HTERT RPE-1 (cell line): ENCODE data around the gene GNG12.

ENCODE experiments used
- in situ Hi-C: fragments of 300-500 bp; cut with MboI; formaldehyde crosslinking; loops from 4 replicates; pipeline ENCODE4 v1.14.3; 2020; ENCODE audit warnings: low sequenced_read_pairs

Gene GNG12

DNA sequence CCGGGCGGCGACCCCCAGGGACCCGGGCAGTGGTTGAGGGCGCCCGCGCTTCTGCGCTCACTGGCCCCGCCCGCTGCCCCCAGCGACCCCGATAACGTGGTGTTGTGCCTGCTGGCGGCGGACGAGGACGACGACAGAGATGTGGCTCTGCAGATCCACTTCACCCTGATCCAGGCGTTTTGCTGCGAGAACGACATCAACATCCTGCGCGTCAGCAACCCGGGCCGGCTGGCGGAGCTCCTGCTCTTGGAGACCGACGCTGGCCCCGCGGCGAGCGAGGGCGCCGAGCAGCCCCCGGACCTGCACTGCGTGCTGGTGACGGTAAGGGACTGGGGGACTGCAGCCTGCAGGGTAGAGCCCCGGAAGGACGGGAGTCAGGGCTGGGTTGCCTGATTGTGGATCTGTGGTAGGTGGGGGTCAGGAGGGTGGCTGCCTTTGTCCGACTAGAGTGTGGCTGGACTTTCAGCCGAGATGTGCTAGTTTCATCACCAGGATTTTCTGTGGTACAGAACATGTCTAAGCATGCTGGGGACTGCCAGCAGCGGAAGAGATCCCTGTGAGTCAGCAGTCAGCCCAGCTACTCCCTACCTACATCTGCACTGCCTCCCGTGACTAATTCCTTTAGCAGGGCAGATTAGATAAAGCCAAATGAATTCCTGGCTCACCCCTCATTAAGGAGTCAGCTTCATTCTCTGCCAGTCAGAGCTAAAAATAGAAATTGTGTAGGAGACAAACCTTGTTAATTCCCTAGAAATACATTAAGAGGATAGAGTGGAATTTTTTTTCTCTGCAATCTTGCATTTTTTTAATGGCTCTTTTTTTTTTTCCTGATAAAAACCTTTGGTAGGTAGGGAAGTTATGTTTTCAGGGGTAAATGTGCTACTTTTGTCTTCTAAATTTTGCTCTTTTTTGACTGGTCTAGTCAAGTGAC is 146.7 kb downstream of the GNG12 start:
- in situ Hi-C loops: no loop called here

DNA sequence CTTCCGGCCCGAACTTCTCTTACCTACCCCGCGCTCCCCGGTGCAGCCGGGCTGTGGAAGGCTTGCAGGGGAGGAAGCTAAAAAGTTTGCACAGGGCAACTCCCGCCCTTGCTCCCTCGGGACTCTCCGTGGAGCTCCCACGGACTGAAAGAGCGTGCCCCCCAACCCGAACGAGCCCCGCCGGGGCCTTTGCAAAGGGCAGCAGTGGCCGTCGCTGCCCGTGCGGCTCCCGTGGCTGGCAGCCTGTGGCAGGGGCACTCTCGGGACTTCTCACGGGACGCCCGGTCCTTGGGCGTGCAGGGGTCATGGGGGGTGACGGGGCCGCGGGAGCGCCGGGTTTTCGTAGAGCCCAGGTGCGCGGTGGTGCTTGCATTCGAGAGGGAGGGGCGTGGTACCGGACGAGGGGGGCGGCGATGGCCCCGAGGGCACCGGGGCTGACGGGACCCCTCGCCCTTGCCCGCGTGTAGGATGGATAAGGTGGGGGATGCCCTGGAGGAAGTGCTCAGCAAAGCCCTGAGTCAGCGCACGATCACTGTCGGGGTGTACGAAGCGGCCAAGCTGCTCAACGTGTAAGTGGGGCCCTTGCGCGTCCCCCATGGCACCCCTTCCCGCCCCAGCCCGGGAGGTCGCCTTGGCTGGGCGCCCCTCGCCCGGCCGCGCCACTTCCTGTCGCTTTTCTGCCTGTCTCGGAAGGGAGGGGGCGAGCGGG is 147.6 kb downstream of the GNG12 start:
- in situ Hi-C loops: no loop called here

DNA sequence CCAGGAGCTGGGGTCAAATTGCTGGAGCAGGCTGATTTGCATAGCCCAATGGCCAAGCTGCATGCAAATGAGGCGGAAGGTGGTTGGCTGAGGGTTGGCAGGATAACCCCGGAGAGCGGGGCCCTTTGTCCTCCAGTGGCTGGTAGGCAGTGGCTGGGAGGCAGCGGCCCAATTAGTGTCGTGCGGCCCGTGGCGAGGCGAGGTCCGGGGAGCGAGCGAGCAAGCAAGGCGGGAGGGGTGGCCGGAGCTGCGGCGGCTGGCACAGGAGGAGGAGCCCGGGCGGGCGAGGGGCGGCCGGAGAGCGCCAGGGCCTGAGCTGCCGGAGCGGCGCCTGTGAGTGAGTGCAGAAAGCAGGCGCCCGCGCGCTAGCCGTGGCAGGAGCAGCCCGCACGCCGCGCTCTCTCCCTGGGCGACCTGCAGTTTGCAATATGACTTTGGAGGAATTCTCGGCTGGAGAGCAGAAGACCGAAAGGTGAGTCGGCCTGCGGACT is 148.2 kb downstream of the GNG12 start, which contains the start of gene GADD45A:
GADD45A (plus strand) TSS at position 135 of the 491 bp plus-strand sequence; CDS start at position 429, 294 bp downstream.
- in situ Hi-C loops: no loop called here

DNA sequence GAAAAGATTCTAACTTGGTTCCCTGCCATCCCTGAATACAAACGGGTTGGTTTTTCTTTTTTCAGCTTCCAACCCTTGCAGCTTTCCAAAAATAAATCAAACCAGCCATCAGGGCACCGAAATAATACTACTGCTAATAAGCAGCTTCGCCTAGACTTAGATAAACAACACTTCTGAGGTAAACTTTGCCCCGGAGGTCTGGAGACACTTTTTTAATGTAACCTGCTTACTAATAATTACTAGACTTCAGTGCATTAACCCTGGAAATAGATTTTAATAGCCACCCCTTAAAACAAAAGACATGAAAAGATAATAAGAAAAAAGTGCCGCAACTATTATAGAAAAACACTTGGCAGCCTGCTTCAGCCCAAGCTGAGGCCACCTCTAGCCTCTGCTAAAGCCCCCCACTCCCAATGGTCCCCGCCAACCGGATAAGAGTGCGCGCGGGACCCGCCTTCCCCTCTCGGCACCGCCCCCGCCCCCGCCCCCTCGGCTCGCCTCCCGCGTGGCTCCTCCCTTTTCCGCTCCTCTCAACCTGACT is 148.7 kb downstream of the GNG12 start:
- in situ Hi-C loops: no loop called here

DNA sequence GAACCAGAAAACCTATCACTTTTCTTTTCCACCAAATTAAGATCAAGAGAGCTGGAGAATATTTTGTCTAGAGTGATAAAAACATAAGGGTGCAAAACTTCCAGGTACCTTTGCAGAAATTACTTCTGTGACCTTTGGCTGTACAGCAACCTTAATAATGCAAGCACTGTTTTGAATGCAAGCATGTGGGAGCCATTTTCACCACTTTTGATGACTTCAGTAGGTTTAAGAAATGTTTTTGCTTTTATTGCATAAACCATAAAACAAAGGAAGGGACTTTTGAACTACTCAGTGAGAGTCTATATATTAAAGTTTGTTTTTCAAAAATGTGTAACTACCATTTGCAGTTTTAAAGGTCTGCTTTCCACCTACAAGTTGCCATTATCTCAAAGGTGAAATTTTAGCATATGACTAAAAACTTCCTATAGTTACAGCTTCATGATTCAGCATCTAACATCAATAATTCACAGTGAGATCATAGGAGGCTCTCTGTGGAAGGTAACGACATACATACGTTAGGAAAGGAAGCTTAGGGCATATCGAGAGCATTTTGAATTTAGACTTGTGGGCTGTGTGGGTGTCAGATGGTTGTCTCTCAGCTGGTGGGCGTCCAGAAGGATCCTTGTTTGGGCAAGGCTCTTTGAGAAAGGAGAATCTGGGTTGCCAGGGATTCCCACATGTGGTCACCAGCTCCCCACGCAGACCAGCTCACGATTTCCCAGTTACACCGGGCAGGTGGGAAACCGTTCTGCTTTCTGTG is 149.3 kb downstream of the GNG12 start:
- in situ Hi-C loops: no loop called here

DNA sequence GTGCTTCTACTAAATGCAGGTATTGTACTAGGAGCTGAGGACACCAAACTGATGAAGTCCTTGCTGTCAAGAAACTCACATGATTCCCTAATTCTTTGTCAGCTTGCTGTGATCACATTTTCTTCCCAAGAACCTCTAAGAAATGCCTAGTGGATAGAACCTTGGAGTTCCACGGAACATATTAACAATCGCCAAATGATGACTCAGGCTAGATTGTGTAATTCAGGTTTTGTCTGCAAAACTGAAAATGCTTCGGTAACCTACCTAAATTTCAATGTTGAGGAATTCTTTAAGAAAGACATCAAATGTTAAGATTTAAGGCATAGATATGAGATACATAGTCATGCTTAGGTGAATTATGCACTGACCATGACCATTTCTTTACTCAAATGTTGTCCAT is 150.0 kb downstream of the GNG12 start:
- in situ Hi-C loops: no loop called here

DNA sequence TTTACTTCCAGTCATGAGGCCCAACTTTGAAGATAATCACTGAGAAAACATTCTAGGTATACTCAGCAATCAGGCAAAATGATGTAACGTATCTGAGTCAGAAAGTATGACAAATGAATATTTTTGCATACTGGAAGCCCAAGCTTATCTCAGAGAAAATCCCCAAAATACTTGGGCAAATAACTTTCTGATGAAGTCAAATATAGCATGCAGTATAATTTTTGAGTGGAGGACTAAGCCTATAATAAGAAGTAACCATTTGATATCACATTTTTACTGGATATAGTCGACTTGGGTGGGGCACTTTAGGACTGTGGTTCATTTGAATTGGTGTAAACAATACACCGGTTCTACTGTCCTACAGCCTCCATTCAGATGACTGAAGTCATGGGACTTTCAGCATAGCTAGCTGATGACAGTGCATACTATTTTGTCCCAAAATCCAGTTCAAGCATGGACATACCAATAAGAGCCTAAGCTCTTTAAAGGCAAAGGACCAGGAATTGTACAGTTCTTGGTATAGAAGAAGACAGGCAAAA is 150.5 kb downstream of the GNG12 start:
- in situ Hi-C loops: no loop called here

DNA sequence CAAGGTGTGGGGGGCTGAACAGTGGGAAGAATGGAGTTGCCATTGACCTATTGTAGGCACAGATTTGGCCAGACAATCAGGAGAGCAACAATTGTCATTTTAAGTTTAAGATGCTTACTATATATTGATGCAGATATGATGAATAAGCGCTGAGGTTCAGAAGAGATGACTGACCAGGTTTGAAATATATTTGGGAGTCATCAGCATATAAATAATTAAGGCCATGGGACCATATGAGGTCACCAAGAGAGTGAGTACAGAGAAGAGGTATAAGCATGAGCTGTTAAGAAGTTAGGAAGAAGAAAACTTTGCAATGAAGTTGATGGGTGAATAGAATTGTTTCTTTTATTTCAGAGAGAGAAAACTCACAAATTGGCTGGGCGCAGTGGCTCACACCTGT is 152.8 kb downstream of the GNG12 start:
- in situ Hi-C loops: no loop called here

DNA sequence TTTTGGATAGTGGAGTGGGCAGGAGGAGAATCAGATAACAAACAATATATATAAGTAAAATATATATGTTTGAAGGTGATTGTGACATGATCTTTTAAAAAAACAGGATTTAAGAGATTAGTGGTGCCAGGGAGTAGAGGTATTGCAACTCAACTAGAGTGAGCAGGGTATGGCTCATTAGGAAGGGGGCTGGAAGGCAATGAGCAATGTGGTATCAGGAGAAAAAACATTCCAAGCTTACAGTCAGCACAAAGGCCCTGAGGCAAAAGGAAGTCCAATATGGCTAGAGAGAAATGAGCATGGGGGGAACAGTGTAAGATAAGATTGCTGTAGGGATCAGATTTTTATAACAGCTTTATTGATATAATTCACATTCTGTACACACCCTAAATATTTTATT is 153.6 kb downstream of the GNG12 start:
- in situ Hi-C loops: no loop called here

DNA sequence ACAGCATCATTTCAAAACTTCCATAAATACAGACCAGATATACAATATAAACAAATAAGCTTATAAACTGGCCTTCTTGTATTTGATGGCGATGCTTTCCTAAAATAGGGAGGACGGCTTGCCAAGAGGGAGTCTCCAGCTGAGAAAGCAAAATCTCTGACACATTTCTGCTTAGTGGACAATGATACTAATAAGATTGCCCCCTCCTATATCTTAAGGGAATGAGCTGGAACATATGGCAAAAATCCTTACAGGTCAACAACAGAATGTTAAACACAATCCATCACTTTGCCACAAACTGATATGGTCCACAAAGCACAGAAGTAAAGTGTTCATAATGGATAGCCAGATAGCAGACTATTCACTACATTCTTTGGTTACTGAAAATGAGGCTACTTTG is 155.3 kb downstream of the GNG12 start:
- in situ Hi-C loops: no loop called here

DNA sequence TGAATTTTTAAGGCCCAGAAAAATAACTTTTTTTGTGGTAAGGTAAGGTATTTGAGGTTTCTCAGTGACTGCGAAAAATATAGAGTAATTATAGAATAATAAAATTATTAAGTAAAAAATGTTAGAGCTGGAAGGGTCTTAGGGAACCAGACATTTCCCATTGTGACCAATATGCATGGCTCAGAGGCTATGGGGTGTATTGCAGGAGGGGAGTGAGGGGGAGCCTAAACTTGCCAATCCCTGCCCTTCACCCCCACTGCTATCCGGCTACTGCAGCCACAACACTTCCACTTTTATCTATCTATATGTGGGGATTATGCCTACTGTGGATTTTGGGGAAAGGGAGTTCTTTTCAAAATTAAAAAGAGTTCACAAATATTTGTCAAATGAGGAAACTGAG is 155.9 kb downstream of the GNG12 start:
- in situ Hi-C loops: no loop called here

DNA sequence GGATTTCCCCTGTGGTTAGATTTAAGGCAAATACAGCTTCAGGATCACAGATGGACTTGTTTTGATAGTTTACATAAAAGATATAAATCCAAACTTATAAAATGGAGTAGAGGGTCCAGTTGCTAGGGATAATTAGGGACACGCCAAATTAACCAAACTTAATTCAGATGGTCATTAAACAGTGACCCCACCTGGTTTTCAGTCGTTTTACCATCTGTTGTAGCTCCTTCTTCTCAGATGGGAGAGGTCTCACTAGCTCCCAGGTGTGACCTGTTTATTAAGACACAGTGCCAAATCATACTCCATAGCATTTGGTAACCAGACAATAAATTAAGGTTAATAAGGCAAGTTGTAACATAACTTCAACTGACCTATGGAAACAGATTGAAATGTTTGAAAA is 156.3 kb downstream of the GNG12 start:
- in situ Hi-C loops: no loop called here

DNA sequence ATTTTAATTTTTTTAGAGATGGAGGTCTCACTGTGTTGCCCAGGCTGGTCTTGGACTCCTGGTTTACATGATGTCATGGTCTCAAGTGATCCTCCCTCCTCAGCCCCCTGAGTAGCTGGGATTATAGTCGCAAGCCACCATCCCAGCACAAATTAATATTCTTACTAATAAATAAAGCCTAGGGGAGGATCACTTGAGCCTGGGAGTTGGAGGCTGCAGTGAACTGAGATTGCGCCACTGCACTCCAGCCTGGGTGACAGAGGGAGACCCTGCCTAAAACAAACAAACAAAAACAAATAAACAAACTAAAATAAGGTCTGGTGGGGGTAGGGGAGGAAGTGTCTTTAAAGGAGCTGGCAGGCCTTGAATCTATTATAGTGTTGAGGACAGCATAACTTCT is 157.0 kb downstream of the GNG12 start:
- in situ Hi-C loops: no loop called here

DNA sequence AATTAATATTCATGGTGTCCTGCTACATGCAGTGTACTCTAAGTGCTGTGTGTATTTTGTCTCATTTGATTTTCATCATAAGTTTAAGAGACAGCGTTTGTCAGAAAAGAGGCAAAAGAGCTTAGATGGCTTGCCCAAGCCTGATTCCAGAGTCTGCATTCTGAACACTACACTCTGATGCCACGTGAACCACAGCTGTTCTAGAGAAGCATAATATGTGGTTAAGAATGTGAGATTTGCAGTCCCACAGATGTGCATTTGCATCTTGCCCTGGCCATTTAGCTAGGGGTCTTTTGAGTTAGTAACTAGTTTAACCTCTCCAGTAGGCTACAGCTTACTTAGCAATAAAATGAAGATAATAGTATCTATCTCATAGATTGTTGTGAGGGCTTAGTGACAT is 157.5 kb downstream of the GNG12 start:
- in situ Hi-C loops: no loop called here

DNA sequence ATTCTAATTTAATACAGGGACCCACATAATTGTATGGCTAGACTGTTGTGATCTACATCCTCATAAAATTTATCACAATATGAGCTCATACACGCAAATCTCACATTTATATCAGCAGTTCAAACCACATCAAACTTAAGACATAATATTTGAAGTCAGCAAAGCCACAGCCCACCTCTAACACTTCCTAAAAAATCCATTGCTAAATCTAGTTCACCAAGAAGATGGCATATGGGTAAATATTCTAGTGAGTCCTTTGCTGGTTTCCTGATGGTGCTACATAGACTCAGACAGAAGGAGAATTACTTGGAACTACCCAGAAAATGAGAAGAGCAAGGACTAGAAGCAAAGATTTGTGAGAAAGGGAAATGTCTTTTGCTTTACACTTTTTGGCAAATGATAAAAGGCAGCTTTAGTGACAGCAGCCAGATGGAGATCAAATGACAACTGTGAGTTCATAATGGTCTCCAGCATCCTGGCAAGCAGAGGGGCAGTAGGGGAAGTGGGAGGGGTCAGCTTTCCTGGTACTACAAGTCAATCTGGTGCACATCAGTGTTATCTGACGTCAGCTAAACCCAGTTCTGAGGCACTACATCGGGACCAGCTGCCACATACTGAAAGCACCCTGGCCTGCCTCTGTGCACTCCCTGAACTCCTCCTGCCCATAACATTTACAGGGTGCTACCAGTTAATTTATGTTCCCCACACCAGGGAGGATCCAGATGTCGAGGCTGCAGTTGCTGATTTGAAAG is 158.8 kb downstream of the GNG12 start:
- in situ Hi-C loops: no loop called here

DNA sequence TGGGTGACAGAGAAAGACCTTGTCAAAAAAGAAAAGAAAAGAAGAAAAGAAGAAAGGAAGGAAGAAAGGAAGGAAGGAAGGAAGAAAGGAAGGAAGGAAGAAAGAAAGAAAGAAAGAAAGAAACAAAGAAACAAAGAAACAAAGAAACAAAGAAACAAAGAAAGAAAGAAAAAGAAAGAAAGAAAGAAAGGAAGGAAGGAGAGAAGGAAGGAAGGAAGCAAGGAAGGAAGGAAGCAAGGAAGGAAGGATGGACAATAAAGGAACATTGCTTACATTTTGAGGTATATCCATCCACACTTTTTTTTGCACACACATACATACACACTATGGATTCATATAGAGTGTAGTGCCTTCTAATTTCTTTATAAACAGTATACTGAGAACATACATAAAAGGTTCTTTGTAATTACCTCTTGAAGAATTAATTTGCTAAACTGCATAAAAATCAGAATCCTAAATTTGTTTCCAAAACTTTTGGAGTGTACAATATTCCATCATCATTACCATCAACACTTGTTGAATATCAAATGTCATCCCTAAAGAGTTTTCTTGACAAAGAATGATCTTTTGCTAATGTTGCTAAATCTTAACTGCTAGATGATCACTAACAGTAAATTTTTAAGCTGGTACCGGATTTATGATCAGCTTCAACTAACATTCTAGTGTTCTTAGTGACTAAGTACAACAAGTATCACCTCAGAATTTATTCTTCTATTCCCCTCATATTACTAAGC is 159.6 kb downstream of the GNG12 start:
- in situ Hi-C loops: no loop called here

DNA sequence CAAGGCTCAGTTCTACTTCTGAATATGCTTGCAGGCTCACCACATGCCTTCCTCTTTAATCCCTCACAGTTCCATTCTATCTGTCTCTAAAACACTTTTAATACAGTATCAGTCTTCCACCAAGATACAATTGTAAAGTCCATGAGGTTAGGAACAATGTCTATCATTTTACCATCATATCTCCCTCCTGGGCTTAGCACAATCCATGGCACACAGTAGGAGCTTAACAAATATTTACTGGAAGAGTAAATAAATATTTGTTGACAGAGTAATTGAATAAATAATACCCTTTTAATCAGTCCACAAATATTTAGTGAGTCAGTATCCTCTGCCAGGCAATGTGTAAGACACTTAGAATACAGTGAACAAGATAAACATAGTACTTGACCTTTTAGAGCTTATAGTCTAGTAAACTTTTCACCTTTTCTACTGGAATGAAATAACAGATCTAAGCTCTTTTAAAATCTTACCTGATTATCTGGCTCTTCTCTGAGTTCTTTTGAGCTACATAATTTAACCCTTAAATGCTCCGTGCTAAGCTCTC is 160.9 kb downstream of the GNG12 start:
- in situ Hi-C loops: no loop called here

DNA sequence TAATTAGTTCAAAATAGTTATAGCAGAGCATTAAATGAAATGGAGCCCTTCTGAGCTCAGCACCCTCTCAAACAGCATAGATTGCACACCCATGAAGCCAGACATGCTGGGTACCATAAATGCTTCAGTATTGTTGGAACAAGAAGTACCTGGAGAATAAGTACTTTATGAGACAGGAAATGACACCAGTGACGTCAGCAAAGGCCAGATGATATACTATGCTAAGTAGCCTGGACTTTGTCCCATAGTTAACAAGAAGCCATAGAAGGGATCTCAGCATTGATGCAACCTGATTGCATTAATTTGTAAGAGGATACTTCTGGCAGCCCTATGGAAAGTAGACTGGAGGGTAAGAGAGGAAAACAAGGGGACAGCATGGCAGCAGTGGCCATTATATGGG is 164.6 kb downstream of the GNG12 start:
- in situ Hi-C loops: no loop called here

DNA sequence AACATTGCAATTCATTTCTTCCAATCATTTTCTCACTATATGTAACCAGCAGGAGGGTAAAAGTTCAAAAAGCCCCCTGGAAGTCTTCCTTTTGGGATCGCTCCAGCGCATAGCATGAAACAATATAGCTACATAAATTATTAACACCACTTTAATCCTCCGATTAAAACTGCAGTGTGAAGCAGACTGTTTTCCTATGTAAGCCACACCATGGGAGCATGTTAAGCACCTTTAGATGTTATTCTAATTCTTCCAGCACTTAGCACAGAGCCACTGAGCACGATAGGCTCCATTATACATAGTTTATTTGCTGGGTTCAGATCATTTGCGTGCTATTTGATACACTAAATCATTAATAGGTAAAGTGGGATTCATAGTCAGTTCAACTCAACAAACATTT is 166.6 kb downstream of the GNG12 start:
- in situ Hi-C loops: no loop called here
